Neuronal stem cell (in vitro differentiated cells): ENCODE results near the gene CBFA2T3.

Experiments
- DNase-seq: peaks from one replicate; pipeline ENCODE4 v3.0.0-alpha.2; 2013; ENCODE audit warnings: low spot score
- H2AFZ ChIP-seq: one replicate; pipeline ENCODE4 v1.6.1; 2013; ENCODE audit warnings: mild to moderate bottlenecking, low read length, inconsistent platforms
- H2AK5ac ChIP-seq: 2 replicates; pipeline ENCODE4 v1.6.1; 2013; ENCODE audit warnings: low read depth, mild to moderate bottlenecking, inconsistent platforms, low read length, moderate library complexity, mixed read lengths
- H2BK120ac ChIP-seq: 2 replicates; pipeline ENCODE4 v1.6.1; 2013; ENCODE audit warnings: low read depth, mild to moderate bottlenecking, inconsistent platforms, low read length, moderate library complexity, mixed read lengths
- H2BK12ac ChIP-seq: one replicate; pipeline ENCODE4 v1.6.1; 2013; ENCODE audit warnings: low read length, inconsistent platforms
- H2BK15ac ChIP-seq: 2 replicates; pipeline ENCODE4 v1.6.1; 2013; ENCODE audit warnings: mild to moderate bottlenecking, low read length, inconsistent platforms, mixed read lengths
- H2BK5ac ChIP-seq: one replicate; pipeline ENCODE4 v1.6.1; 2013; ENCODE audit warnings: inconsistent platforms, mild to moderate bottlenecking, low read length, moderate library complexity
- H3K14ac ChIP-seq: one replicate; pipeline ENCODE4 v1.6.1; 2013; ENCODE audit warnings: low read length, inconsistent platforms
- H3K18ac ChIP-seq: 2 replicates; pipeline ENCODE4 v1.6.1; 2013; ENCODE audit warnings: low read length, inconsistent platforms
- H3K23ac ChIP-seq: 2 replicates; pipeline ENCODE4 v1.6.1; 2013; ENCODE audit warnings: low read depth, mild to moderate bottlenecking, mixed read lengths, low read length, inconsistent platforms; ENCODE audit not compliant: poor library complexity
- H3K27ac ChIP-seq: replicated peaks from 3 replicates; pipeline ENCODE4 v1.5.1; 2013; ENCODE audit warnings: low read length, inconsistent platforms
- H3K27me3 ChIP-seq, 3 experiments: 2 replicates each; pipeline ENCODE4 v1.6.1; 2013; ENCODE audit warnings: low read length in 3 of 3, mild to moderate bottlenecking in 2 of 3, inconsistent platforms in 1 of 3, low read depth in 1 of 3, mixed read lengths in 1 of 3, moderate library complexity in 1 of 3; ENCODE audit not compliant: control insufficient read depth in 3 of 3, insufficient read depth in 3 of 3
- H3K36me3 ChIP-seq, 2 donors: replicated peaks in 1 of 2; 2 replicates each; pipeline ENCODE4 v1.6.1; 2013; ENCODE audit warnings: low read length in 2 of 2; ENCODE audit not compliant: control insufficient read depth in 2 of 2, insufficient read depth in 2 of 2
- H3K4ac ChIP-seq: 2 replicates; pipeline ENCODE4 v1.6.1; 2013; ENCODE audit warnings: inconsistent platforms, mild to moderate bottlenecking, low read length, moderate library complexity
- H3K4me1 ChIP-seq, 2 donors: 1 replicate in 1 of 2; 2 replicates in 1 of 2; pipeline ENCODE4 v1.6.1; 2013; ENCODE audit warnings: low read length in 2 of 2, low read depth in 1 of 2; ENCODE audit not compliant: control insufficient read depth in 2 of 2, insufficient read depth in 1 of 2
- H3K4me2 ChIP-seq: one replicate; pipeline ENCODE4 v1.6.1; 2013; ENCODE audit warnings: mild to moderate bottlenecking, low read length, inconsistent platforms; ENCODE audit not compliant: insufficient read depth, poor library complexity, severe bottlenecking
- H3K4me3 ChIP-seq, 2 donors: 2 replicates each; pipeline ENCODE4 v1.5.1; 2013; ENCODE audit warnings: low read length in 2 of 2, mild to moderate bottlenecking in 2 of 2, inconsistent platforms in 1 of 2, moderate library complexity in 1 of 2
- H3K79me1 ChIP-seq: one replicate; pipeline ENCODE4 v1.6.1; 2013; ENCODE audit warnings: low read depth, mild to moderate bottlenecking, inconsistent platforms, low read length, moderate library complexity
- H3K9ac ChIP-seq: one replicate; pipeline ENCODE4 v1.6.1; 2013; ENCODE audit warnings: mild to moderate bottlenecking, low read depth, low read length, inconsistent platforms; ENCODE audit not compliant: poor library complexity
- H3K9me3 ChIP-seq, 2 donors: replicated peaks in 1 of 2; 2 replicates each; pipeline versions ENCODE3 to v1.6.1; 2013; ENCODE audit warnings: low read length in 2 of 2, mild to moderate bottlenecking in 2 of 2, inconsistent platforms in 1 of 2, low read depth in 1 of 2, mixed read lengths in 1 of 2, moderate library complexity in 1 of 2; ENCODE audit not compliant: control insufficient read depth in 2 of 2, insufficient read depth in 1 of 2
- H4K8ac ChIP-seq: one replicate; pipeline ENCODE4 v1.6.1; 2013; ENCODE audit warnings: low read depth, mild to moderate bottlenecking, inconsistent platforms, low read length, moderate library complexity
- H4K91ac ChIP-seq: one replicate; pipeline ENCODE4 v1.6.1; 2013; ENCODE audit warnings: low read length, low read depth, mild to moderate bottlenecking, inconsistent platforms; ENCODE audit not compliant: poor library complexity
- WGBS, 2 donors: extraction: QIAGEN DNeasy Blood & Tissue Kit; methylation state at CpG; one replicate each; pipeline ENCODE4 v1.1.7; 2013; ENCODE audit warnings: missing lambda C conversion rate in 2 of 2, mixed read lengths in 1 of 2; ENCODE audit not compliant: insufficient read length in 2 of 2, insufficient replicate concordance in 1 of 2; ENCODE audit errors: extremely low coverage in 2 of 2; 5-methylcytosine and 5-hydroxymethylcytosine counted together

The CBFA2T3 gene

DNA sequence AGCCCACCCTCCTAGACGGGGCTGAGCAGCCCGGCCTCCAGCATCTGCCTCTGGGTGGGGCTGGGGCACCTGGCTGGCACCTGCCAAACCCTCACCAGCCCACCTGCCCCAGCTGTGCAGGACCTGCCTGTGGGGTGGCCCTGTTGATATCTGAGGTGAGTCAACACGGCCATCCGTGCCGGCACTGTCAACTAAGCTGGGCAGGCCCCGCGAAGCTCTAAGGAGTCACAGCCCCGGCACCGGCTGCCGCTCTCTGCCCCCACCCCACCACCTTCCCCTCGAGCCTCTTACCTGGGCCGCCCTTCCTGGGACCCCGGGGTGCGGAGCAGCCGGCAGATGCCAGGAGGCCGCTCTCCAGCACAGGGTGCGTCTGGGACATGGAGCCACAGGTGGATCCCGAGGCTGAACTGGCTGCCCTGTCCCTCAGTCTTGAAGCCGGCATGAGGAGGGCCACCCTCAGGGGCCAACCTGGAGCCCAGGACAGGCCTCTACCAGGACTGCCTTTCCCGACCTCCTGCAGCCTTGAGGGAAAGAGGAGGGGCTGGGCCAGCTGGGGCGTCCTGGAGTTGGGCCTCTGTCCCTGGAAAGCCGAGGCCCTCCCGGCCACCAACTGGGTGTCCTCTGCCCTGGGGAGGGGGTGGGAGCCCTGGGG lies 515 bp downstream of the CBFA2T3 start:
- no peak overlapping the region for H3K18ac ChIP-seq
- no peak overlapping the region for H2BK12ac ChIP-seq
- H2BK15ac ChIP-seq, result no peak overlapping the region
- WGBS, 2 donors, result no CpG with 5 or more reads among the region's 23 CpGs
- no peak overlapping the region for H2BK5ac ChIP-seq
- H3K9me3 ChIP-seq, result no peaks in the 10 kb centered on the region
- H3K27me3 ChIP-seq, result peaks cover 0 to 62% (median 0%) of the 10 kb centered on the region in 3 experiments
- DNase-seq, result no peak
- no peaks in the 10 kb centered on the region for H3K36me3 ChIP-seq
- no peak overlapping the region for H4K91ac ChIP-seq
- no peak overlapping the region for H3K9ac ChIP-seq
- no peak overlapping the region for H3K4ac ChIP-seq
- H3K23ac ChIP-seq, result peak overlapping the region; percentile 91
- peaks cover 0 to 5% of the 10 kb centered on the region in 2 donors for H3K4me1 ChIP-seq
- peak overlapping the region; percentile 94 for H2AK5ac ChIP-seq
- H3K79me1 ChIP-seq, result no peaks in the 10 kb centered on the region
- no peak overlapping the region for H3K14ac ChIP-seq
- H3K27ac ChIP-seq, result no peak overlapping the region
- H3K4me3 ChIP-seq, result no peak overlapping the region
- no peak overlapping the region for H4K8ac ChIP-seq
- H3K4me2 ChIP-seq, result no peak overlapping the region
- H2AFZ ChIP-seq, result no peak overlapping the region
- H2BK120ac ChIP-seq, result no peak overlapping the region

DNA sequence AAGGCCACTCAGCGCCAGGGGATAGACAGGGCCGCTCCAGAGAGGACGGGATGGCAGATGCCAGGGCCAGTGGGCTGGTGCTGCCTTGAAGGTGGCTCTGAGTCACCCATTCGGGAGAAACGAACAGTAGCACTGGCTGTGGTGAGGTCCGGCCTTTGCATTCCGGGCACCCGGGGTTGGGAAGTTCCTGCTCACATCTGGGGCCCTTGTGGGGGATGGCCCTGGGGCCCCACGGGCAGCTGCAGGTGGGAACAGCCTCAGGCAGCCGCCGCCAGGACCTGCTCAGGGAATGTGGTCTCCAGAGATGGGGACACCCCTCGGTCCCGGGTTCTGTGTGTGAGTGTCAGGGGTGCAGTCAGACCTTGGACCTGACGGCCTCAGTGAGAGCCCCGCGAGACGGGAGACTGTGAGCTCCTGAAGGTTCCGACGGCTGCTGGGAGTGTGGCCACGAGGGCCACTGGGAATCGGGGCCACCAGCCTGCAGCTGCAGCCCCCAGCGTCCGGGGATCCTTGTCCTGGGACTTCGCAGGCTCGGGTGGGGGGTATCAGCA lies 1.4 kb downstream of the CBFA2T3 start:
- no CpG with 5 or more reads among the region's 25 CpGs for WGBS, 2 donors
- Histone ChIP-seq H2BK12ac (peak overlapping the region; percentile 41), H3K18ac (peak overlapping the region; percentile 7), H3K9me3 (no peaks in the 10 kb centered on the region), H3K27ac (no peak overlapping the region), H2AFZ (no peak overlapping the region), H3K4me2 (no peak overlapping the region), H3K9ac (no peak overlapping the region), H3K23ac (peak overlapping the region; percentile 93), H3K36me3 (no peaks in the 10 kb centered on the region), H3K4me3 (no peak overlapping the region), H4K8ac (no peak overlapping the region), H3K4me1 (peaks cover 0 to 5% of the 10 kb centered on the region in 2 donors), H2BK120ac (no peak overlapping the region), H2AK5ac (peak overlapping the region; percentile 84), H3K79me1 (no peaks in the 10 kb centered on the region), H3K4ac (no peak overlapping the region), H4K91ac (no peak overlapping the region), H3K27me3 (peaks cover 0 to 71% (median 0%) of the 10 kb centered on the region in 3 experiments), H3K14ac (peak overlapping the region; percentile 82), H2BK5ac (no peak overlapping the region), H2BK15ac (peak overlapping the region; percentile 85)
- DNase-seq, result no peak

DNA sequence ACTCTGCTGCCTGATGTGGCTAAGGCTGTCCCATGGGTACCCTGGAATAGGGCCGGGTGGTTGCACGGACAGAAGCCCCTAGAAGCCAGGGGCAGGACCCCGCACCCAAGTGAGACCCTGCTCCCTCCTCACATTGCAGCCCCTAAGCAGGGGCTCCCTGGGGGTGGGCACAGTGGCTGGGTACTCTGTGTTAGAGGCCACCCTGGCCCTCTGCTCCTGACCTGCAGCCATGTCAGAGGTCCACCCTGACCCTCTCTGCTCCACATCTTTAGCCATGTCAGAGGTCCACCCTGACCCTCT lies 2.1 kb downstream of the CBFA2T3 start:
- H2BK12ac ChIP-seq, result no peak overlapping the region
- no peak overlapping the region for H3K4me3 ChIP-seq
- H2BK15ac ChIP-seq, result peak overlapping the region; percentile 85
- no peak overlapping the region for H4K8ac ChIP-seq
- WGBS, 2 donors, result no CpG with 5 or more reads among the region's 3 CpGs
- peak overlapping the region; percentile 7 for H3K18ac ChIP-seq
- no peaks in the 10 kb centered on the region for H3K9me3 ChIP-seq
- H3K27ac ChIP-seq, result no peak overlapping the region
- H4K91ac ChIP-seq, result no peak overlapping the region
- peak overlapping the region; percentile 12 for H2AK5ac ChIP-seq
- H3K4me1 ChIP-seq, result peaks cover 0 to 8% of the 10 kb centered on the region in 2 donors
- no peak overlapping the region for H2AFZ ChIP-seq
- H2BK5ac ChIP-seq, result no peak overlapping the region
- peak overlapping the region; percentile 82 for H3K14ac ChIP-seq
- no peak overlapping the region for H3K23ac ChIP-seq
- no peaks in the 10 kb centered on the region for H3K79me1 ChIP-seq
- no peaks in the 10 kb centered on the region for H3K36me3 ChIP-seq
- H3K9ac ChIP-seq, result no peak overlapping the region
- DNase-seq, result no peak
- H2BK120ac ChIP-seq, result no peak overlapping the region
- no peak overlapping the region for H3K4me2 ChIP-seq
- no peak overlapping the region for H3K4ac ChIP-seq
- H3K27me3 ChIP-seq, result peaks cover 0 to 79% (median 0%) of the 10 kb centered on the region in 3 experiments

DNA sequence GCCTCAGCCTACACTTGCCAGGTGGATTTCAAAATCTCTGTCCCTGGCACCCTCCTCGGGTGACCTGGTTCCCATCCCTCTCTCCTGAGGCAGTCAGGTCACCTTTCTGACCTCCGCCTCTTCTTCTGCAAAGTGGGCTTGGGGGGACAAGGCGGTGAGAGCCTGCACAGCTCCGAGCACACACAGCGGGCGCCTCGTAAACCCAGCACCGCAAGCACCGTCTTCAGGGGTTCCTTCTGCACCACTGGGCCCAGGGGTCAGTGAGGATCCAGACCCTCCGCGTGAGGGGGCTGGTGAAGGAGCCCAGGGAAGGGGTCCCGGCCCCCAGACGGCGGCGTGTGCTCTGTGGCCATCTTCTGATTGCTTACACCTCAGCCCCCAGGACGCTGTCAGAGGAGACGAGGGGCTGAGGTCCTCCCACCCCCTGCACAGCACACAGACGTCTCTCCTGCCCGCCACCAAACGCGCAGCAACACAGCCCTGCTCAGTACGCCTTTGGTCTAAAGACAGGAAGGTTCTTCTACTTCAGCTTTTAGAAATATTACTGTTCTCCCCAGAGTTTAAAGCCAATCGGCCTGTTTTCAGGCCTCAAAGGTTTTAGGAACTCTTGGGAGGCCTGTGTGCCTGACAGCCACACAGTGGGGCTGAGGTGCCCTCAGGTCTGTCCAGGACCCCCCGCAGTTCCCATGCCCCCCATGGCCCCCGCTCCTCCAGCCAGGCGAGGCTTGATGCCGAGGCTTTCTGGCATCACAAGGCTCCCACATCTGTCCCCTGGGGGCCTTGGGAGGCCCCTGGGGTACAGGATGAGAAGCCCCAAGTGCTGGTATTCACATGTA lies 2.7 kb downstream of the CBFA2T3 start:
- no peak overlapping the region for H3K4ac ChIP-seq
- H2BK120ac ChIP-seq, result no peak overlapping the region
- no peak overlapping the region for H3K4me2 ChIP-seq
- H4K8ac ChIP-seq, result no peak overlapping the region
- peak overlapping the region; percentile 74 for H2AK5ac ChIP-seq
- no peak overlapping the region for H2AFZ ChIP-seq
- H3K36me3 ChIP-seq, result no peaks in the 10 kb centered on the region
- peaks cover 0 to 84% (median 0%) of the 10 kb centered on the region in 3 experiments for H3K27me3 ChIP-seq
- H3K9me3 ChIP-seq, result no peaks in the 10 kb centered on the region
- no peak for DNase-seq
- H3K9ac ChIP-seq, result no peak overlapping the region
- H2BK15ac ChIP-seq, result peak overlapping the region; percentile 85
- H2BK5ac ChIP-seq, result no peak overlapping the region
- WGBS, 2 donors, result no CpG with 5 or more reads among the region's 27 CpGs
- peaks cover 0 to 12% of the 10 kb centered on the region in 2 donors for H3K4me1 ChIP-seq
- no peak overlapping the region for H3K14ac ChIP-seq
- H4K91ac ChIP-seq, result no peak overlapping the region
- no peak overlapping the region for H3K18ac ChIP-seq
- peak overlapping the region; percentile 48 for H3K23ac ChIP-seq
- H3K79me1 ChIP-seq, result no peaks in the 10 kb centered on the region
- no peak overlapping the region for H3K4me3 ChIP-seq
- H2BK12ac ChIP-seq, result no peak overlapping the region
- H3K27ac ChIP-seq, result no peak overlapping the region
